Measurements from ENCODE around the gene ERFE.
"Not testable (repeated sequence)": the region's sequence is repeated elsewhere in the genome, so short reads cannot be mapped to it uniquely, and the experiment has no call there.

The ERFE gene

DNA sequence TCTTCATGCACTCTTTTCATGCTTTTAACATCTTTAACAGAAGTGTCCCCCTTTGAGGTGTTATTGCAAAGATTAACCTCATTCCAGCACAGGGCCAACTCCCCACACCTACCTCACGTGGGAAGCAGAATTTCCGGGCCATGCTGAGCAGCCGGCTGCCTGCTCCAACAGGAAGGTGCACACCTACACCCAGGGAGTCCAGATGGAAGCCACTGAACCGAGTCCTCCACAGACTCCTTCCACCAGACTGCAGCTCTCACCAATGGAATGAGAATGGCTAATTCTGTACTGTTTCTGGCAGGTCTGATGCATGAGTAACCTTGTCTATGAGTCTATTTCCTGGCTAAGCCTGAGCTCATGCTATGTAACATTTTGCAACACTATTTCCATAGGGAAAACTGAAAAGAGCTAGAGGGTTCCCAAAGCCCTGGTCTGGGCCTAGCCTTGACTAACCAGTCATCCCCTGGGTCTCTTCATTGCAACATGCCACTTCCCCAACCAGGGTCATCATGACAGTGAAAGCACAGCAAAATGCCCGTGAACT is 11.0 kb downstream of the ERFE start:
- TF ChIP-seq EZH2phosphoT487 (IDR thresholded peaks at IDR 0.05; ENCODE audit: low read length): no peak
- TF ChIP-seq EZH2 (optimal IDR thresholded peaks at IDR 0.05; ENCODE audit: low read depth, low read length): no peak
- TF ChIP-seq, protein P1, sequence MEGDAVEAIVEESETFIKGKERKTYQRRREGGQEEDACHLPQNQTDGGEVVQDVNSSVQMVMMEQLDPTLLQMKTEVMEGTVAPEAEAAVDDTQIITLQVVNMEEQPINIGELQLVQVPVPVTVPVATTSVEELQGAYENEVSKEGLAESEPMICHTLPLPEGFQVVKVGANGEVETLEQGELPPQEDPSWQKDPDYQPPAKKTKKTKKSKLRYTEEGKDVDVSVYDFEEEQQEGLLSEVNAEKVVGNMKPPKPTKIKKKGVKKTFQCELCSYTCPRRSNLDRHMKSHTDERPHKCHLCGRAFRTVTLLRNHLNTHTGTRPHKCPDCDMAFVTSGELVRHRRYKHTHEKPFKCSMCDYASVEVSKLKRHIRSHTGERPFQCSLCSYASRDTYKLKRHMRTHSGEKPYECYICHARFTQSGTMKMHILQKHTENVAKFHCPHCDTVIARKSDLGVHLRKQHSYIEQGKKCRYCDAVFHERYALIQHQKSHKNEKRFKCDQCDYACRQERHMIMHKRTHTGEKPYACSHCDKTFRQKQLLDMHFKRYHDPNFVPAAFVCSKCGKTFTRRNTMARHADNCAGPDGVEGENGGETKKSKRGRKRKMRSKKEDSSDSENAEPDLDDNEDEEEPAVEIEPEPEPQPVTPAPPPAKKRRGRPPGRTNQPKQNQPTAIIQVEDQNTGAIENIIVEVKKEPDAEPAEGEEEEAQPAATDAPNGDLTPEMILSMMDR (IDR thresholded peaks at IDR 0.05; ENCODE audit: low read length): no peak
- Histone ChIP-seq H3K9ac (ENCODE audit: low read length) (no peak overlapping the region), H3K4me3 (ENCODE audit: low read length) (no peak overlapping the region)

DNA sequence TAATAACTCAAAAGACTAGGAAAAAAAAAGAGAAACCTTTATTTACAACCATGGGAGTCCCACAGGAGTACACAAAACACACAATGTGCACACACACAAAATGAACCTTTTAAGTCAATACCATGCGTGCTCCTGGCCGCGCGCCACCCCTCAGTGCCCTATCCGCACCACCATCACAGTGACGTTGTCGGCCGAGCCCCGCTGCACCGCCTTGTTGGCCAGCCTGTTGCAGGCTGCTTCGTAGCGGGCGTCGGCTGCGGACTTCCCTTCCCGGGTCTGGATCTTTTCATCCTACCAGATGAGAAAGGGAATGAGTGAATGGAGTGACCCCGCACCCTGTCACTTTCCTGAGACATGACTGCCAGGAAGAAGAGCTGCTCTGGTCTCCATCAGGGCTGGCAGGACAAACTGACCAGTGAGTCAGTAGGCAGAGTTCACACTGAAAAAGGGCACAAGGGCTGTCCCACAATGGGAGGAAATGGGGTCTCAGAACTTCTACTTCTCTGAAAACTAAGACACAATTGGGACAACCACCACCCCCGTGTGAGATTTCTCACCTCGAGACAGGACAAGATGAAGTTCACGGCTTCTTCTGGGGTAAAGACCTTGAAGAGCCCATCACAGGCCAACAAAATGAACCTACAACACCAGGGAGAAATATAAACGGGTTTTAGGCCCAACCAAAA is 11.8 kb downstream of the ERFE start:
- H3K4me2 ChIP-seq (ENCODE audit: low read depth, low read length): no peak overlapping the region
- no peaks in the 10 kb centered on the region for H3F3A ChIP-seq (ENCODE audit: insufficient read depth, low read length)
- H3K79me2 ChIP-seq (ENCODE audit: low read length): no peaks in the 10 kb centered on the region
- no peak overlapping the region for H2AFZ ChIP-seq (ENCODE audit: low read length)
- no peaks in the 10 kb centered on the region for H4K20me1 ChIP-seq (ENCODE audit: insufficient read depth, low read length)
- TF ChIP-seq EZH2phosphoT487 (IDR thresholded peaks at IDR 0.05; ENCODE audit: low read length) (no peak), EZH2 (optimal IDR thresholded peaks at IDR 0.05; ENCODE audit: low read depth, low read length) (no peak)
- TF ChIP-seq, protein P1 (IDR thresholded peaks at IDR 0.05; ENCODE audit: low read length): no peak
- H3K27ac ChIP-seq (ENCODE audit: low read length): no peak overlapping the region
- no peaks in the 10 kb centered on the region for H3K4me1 ChIP-seq (ENCODE audit: low read length)
- no peak for DNase-seq
- no peaks in the 10 kb centered on the region; the same call in 1 of the 2 replicates for H3K36me3 ChIP-seq (replicated peaks; ENCODE audit: insufficient read depth, low read length)
- H3K9me2 ChIP-seq (replicated peaks; ENCODE audit: insufficient read depth, low read length): no peaks in the 10 kb centered on the region
- no peaks in the 10 kb centered on the region for H3K27me3 ChIP-seq (replicated peaks; ENCODE audit: insufficient read depth, low read length)
- H3K9ac ChIP-seq (ENCODE audit: low read length): no peak overlapping the region
- H3K9me3 ChIP-seq (replicated peaks; ENCODE audit: insufficient read depth, low read length): no peaks in the 10 kb centered on the region
- no peak overlapping the region for H3K4me3 ChIP-seq (ENCODE audit: low read length)

More for the DNA sequence above, 11.0 kb downstream of the ERFE start:
- no peak overlapping the region for H3K4me2 ChIP-seq (ENCODE audit: low read depth, low read length)
- H3K9me2 ChIP-seq (replicated peaks; ENCODE audit: insufficient read depth, low read length): no peaks in the 10 kb centered on the region
- H4K20me1 ChIP-seq (ENCODE audit: insufficient read depth, low read length): no peaks in the 10 kb centered on the region
- H2AFZ ChIP-seq (ENCODE audit: low read length): no peak overlapping the region
- H3K79me2 ChIP-seq (ENCODE audit: low read length): no peaks in the 10 kb centered on the region
- no peaks in the 10 kb centered on the region for H3K9me3 ChIP-seq (replicated peaks; ENCODE audit: insufficient read depth, low read length)
- H3K27ac ChIP-seq (ENCODE audit: low read length): no peak overlapping the region
- no peaks in the 10 kb centered on the region for H3F3A ChIP-seq (ENCODE audit: insufficient read depth, low read length)
- DNase-seq: no peak
- H3K27me3 ChIP-seq (replicated peaks; ENCODE audit: insufficient read depth, low read length): no peaks in the 10 kb centered on the region
- H3K36me3 ChIP-seq (replicated peaks; ENCODE audit: insufficient read depth, low read length): no peaks in the 10 kb centered on the region
- H3K4me1 ChIP-seq (ENCODE audit: low read length): no peaks in the 10 kb centered on the region

DNA sequence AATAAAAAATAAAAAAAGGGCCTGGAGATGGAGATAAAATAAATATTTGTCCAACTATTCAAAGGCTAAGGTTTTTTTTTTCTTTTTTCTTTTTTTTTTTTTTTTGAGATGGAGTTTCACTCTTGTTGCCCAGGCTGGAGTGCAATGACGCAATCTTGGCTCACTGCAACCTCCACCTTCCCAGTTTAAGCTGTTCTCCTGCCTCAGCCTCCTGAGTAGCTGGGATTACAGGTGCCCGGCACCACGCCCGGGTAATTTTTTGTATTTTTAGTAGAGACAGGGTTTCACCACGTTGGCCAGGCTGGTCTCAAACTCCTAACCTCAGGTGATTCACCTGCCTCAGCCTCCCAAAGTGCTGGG is 12.3 kb downstream of the ERFE start:
- not testable (repeated sequence) for H3K4me1 ChIP-seq (ENCODE audit: low read length); H3K4me3 ChIP-seq (ENCODE audit: low read length); DNase-seq; H3K79me2 ChIP-seq (ENCODE audit: low read length); H4K20me1 ChIP-seq (ENCODE audit: insufficient read depth, low read length); H3K9ac ChIP-seq (ENCODE audit: low read length); H3K9me3 ChIP-seq (replicated peaks; ENCODE audit: insufficient read depth, low read length); H3K27me3 ChIP-seq (replicated peaks; ENCODE audit: insufficient read depth, low read length); H2AFZ ChIP-seq (ENCODE audit: low read length); H3K27ac ChIP-seq (ENCODE audit: low read length); H3F3A ChIP-seq (ENCODE audit: insufficient read depth, low read length); H3K4me2 ChIP-seq (ENCODE audit: low read depth, low read length); H3K36me3 ChIP-seq (replicated peaks; ENCODE audit: insufficient read depth, low read length); H3K9me2 ChIP-seq (replicated peaks; ENCODE audit: insufficient read depth, low read length)

DNA sequence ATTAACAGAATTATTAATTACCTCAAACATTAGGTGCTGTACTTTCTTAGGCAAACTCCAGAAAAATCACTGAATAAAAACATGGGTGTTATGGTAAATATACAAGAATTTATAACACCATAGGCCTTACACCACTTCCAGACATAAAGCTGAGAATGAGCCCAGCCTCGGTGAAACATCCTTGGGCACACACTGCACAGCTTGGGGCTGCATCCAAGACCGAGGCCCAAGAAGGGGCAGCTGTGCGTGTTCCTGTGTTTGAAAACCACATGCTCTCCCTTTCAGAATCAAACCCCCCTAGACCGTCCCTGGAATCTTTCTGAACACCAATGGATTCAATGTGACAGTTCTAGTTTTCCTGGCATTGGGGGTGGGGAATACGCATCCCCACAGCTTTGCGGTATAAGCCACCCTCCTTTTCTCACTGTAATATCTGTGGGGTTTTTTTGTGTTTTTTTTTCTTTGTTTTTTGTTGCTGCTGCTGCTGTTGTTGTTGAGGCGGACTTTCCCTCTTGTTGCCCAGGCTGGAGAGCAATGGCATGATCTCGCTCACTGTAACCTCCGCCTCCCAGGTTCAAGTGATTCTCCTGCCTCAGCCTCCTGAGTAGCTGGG is 12.9 kb downstream of the ERFE start:
- no peaks in the 10 kb centered on the region for H4K20me1 ChIP-seq (ENCODE audit: insufficient read depth, low read length)
- TF ChIP-seq EZH2 (optimal IDR thresholded peaks at IDR 0.05; ENCODE audit: low read depth, low read length): no peak
- TF ChIP-seq EZH2phosphoT487 (IDR thresholded peaks at IDR 0.05; ENCODE audit: low read length): no peak
- TF ChIP-seq, protein P1 (IDR thresholded peaks at IDR 0.05; ENCODE audit: low read length): no peak
- H3K27me3 ChIP-seq (replicated peaks; ENCODE audit: insufficient read depth, low read length): no peaks in the 10 kb centered on the region
- no peak overlapping the region for H3K4me2 ChIP-seq (ENCODE audit: low read depth, low read length)
- no peaks in the 10 kb centered on the region for H3K79me2 ChIP-seq (ENCODE audit: low read length)
- H3K36me3 ChIP-seq (replicated peaks; ENCODE audit: insufficient read depth, low read length): no peaks in the 10 kb centered on the region; the same call in 1 of the 2 replicates
- H3K4me1 ChIP-seq (ENCODE audit: low read length): no peaks in the 10 kb centered on the region
- no peak for DNase-seq
- H3K9me3 ChIP-seq (replicated peaks; ENCODE audit: insufficient read depth, low read length): no peaks in the 10 kb centered on the region
- H3K4me3 ChIP-seq (ENCODE audit: low read length): no peak overlapping the region
- H3F3A ChIP-seq (ENCODE audit: insufficient read depth, low read length): no peaks in the 10 kb centered on the region
- H3K9ac ChIP-seq (ENCODE audit: low read length): no peak overlapping the region
- H3K27ac ChIP-seq (ENCODE audit: low read length): no peak overlapping the region
- no peak overlapping the region for H2AFZ ChIP-seq (ENCODE audit: low read length)
- H3K9me2 ChIP-seq (replicated peaks; ENCODE audit: insufficient read depth, low read length): no peaks in the 10 kb centered on the region
